ENCODE results near the gene SMPDL3B.

SMPDL3B gene

GRCh38 chr1:27941671-27942540 is 7.1 kb downstream of the SMPDL3B start:
- FAIRE-seq = no peak

DNA sequence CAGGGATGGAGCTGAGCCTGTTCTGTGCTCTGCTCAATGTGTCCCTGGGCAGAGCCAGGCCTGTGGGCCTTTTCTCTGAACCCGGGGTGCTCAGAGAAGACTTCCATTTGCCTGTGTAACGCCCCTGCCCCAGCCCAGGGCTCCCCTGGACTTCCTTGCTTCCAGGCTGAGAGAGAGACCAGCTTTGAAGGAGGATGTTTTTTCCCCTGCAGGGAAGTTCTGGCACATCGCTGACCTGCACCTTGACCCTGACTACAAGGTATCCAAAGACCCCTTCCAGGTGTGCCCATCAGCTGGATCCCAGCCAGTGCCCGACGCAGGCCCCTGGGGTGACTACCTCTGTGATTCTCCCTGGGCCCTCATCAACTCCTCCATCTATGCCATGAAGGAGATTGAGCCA is 10.2 kb downstream of the SMPDL3B start:
- FAIRE-seq = no peak

DNA sequence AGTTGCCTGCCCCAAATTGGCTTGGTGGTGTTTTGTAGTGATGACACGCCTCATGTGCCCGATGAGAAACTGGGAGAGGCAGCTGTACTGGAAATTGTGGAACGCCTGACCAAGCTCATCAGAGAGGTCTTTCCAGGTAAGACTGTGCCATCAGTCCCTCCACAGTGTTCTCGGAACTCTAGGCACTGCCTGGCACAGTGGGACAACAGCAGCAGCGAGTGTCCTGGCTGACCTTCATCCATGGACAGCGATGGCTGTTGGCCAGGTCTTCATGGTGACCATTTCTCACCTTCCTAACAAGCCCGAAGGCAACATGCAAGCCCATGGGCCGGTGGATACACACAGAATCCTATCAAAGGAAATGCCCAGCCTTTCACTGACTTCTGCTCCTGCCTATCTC is 14.2 kb downstream of the SMPDL3B start:
- FAIRE-seq = no peak

- FAIRE-seq = no peak
Measured at GRCh38 chr1:27951396-27951795, 16.6 kb downstream of the SMPDL3B start.

DNA sequence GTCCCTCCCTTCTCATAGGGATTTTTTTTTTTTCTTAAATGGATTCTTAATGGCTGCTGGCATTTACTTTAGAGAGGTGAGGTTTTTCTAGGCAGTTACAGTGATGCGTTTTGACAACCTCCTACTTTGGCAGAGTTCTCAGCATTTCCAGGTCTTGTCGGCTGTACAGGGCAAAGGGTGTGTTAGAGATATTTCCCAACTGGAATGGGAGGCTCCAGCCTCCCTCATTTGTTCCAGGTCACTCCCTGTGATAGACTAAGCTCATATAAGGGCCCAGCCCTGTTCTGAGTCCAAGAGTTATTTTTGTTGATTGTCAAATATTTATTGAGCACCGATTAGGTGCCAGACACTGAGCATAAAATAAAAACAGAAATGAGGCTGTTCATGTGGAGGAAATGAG is 17.3 kb downstream of the SMPDL3B start:
- FAIRE-seq = no peak

GRCh38 chr1:27954186-27954585 is 19.4 kb downstream of the SMPDL3B start:
- FAIRE-seq = no peak

GRCh38 chr1:27955076-27955475 is 20.3 kb downstream of the SMPDL3B start:
- FAIRE-seq = no peak

GRCh38 chr1:27956761-27957160 is 22.0 kb downstream of the SMPDL3B start:
- FAIRE-seq = no peak

DNA sequence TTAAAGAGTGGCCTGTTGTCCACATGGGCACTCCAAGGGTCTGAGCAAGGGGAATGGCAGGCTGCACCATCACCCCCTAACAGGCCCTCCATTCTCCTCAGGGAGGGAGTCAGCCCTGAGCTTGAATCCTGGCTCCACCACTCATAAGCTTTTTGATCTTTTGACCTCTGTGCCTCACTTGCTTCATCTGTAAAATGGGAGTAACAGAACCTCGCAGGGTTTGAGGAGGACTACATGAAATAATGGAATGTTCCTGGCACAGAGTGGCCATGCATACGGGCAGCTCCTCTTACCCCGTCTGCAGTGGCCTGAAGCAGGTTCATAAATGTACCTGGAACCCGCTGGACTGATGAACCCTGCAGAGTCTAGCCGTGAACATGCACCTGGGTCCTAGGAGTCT is 22.9 kb downstream of the SMPDL3B start:
- no peak for FAIRE-seq

GRCh38 chr1:27958513-27958912 is 23.7 kb downstream of the SMPDL3B start:
- no peak for FAIRE-seq

GRCh38 chr1:27959792-27960603 is 25.2 kb downstream of the SMPDL3B start, which contains the start of gene XKR8:
Gene XKR8 (plus strand): TSS chr1:27959973. CDS start chr1:27960070, 97 bp downstream.
- FAIRE-seq = no peak

- FAIRE-seq = no peak
Measured at GRCh38 chr1:27960762-27961645, 26.2 kb downstream of the SMPDL3B start.

DNA sequence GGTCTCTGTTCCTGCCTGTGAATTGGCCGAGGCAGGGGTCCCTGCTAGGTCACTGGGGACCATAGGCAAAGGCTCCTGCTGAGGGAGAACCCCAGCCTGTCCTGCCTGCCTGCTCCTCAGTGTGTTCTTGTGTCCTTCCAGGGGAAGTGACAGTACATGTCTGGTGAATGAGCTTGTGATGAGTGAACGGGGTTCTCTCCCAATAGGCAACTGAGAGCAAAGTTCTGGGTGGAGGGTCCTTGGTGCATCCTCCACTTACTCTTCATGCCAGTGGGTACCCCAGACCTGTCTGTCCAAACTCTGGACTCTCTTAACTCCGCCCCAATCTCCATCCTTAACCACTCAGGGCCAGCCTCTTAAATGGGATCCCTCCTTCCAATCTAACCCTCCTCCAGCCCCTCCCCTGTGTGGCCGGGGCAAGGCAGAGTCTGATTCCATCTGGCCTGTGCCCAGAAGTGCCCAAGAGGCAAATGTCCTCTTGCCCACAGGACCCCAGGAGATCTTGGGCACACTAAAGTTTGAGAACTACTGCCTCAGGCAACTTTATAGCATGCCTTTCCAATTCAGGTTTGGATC is 26.9 kb downstream of the SMPDL3B start:
- FAIRE-seq = no peak

DNA sequence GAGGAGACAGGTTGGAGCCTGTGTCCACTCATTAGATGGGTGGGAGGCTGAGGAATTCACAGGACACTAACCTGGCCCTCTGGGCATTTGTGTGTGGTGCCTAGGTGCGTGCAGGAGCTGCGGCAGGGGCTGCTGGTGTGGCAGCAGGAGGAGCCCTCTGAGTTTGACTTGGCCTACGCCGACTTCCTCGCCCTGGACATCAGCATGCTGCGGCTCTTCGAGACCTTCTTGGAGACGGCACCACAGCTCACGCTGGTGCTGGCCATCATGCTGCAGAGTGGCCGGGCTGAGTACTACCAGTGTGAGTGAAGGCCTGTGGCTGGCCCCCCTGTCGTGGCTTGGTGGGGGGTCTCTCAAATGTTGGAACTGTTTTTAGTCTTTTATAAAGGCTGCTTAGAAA is 28.6 kb downstream of the SMPDL3B start:
- FAIRE-seq = no peak

DNA sequence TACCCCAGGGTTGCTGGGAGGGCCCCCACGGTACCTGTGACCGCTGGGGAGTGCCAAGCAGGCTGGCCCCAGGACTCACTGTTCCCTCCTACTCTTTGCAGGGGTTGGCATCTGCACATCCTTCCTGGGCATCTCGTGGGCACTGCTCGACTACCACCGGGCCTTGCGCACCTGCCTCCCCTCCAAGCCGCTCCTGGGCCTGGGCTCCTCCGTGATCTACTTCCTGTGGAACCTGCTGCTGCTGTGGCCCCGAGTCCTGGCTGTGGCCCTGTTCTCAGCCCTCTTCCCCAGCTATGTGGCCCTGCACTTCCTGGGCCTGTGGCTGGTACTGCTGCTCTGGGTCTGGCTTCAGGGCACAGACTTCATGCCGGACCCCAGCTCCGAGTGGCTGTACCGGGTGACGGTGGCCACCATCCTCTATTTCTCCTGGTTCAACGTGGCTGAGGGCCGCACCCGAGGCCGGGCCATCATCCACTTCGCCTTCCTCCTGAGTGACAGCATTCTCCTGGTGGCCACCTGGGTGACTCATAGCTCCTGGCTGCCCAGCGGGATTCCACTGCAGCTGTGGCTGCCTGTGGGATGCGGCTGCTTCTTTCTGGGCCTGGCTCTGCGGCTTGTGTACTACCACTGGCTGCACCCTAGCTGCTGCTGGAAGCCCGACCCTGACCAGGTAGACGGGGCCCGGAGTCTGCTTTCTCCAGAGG is 31.8 kb downstream of the SMPDL3B start:
- no peak for FAIRE-seq

DNA sequence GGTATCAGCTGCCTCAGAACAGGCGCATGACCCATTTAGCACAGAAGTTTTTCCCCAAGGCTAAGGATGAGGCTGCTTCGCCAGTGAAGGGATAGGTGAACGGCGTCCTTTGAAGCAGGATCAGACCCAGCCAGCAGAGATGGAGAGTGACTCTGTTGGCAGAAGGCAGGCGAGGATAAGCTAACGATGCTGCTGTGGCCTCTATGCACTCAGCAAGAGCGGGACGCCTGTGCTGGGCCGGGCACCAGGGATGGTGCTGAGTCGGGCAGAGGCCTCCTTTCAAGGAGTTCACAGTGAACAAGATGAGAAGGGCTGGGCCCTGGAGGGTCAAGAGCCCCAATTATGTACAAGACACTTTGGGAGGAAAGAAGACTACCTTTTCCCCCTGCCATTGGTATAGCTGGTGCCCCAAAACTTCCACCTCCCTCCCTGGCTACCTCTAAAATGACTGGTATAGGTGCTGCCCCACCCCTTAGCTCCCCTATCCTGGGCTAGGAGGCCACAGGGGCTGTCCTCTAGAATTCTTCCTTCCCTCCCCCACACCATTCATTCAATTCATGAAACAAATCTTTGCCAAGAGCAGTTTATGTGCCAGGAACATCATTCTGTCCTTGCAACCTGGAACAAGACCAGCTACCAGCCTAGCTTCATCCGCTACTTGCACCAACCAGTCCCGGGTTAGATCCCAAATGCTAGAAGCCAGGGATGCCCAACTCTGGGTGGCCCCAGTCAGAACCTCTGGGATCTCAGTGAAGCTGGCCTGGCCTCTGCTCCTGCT is 32.5 kb downstream of the SMPDL3B start:
- FAIRE-seq = no peak

DNA sequence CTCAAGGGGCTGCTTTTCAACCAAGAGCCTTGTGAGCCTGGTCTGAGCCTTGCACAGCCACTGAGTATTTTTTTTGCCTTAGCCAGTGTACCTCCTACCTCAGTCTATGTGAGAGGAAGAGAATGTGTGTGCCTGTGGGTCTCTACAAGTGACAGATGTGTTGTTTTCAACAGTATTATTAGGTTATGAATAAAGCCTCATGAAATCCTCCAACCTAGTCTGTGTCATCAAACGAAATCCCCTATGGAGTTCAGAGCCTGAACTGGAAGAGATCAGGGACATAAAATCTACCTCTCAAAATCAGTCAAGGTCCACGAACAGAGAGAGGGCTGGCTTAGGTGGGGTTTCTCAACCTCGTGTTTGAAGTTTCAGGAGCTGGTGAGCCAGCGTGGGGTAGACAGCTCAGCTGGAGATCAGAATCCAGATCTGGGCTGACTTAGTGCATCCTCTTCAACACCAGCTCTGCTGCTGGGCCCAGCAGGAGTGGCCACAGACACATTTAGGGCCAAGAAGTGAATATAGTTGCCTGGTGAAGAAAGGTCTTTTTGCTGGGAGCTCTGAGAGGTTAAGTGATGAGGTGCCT is 33.2 kb downstream of the SMPDL3B start:
- no peak for FAIRE-seq

- FAIRE-seq = no peak
Measured at GRCh38 chr1:27968692-27969091, 33.9 kb downstream of the SMPDL3B start.

DNA sequence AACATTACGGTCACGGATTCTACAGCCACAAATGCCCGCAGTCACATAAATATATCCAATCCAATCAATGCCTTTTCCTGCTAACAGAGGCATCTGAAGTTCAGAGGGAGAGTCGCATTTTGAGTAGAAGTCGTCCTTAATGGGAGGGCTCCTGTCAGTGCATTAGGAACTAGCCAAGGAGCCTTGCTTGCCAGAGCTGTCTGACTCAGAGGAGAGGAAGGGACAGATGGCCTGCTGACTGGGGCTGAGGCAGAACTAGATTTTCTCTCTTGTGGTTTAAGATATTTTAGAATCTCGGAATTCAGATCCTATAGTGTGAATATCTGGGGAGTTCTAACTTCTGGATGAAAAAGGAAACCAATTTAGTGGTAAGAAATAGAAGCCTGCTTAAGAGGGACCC is 35.6 kb downstream of the SMPDL3B start:
- FAIRE-seq = no peak

DNA sequence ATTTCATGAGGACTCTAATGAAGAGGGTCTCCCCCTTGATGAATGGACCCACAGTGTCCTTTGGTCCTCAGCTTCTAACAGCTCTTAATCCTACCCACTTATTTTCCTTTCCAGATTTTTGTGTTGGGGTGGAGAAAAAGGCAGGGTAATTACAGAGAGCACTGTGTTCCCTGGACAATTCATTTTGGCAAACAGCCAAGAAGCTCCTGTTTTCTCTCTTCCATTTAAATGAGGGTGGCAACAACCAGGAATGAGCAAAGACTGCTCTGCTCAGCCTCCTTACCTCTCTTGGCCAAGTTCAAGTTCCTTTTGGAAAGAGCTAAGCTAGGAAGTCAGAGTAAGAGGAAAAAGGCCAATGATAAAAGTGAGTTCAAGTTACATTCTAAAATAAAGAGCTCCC is 36.9 kb downstream of the SMPDL3B start:
- FAIRE-seq = no peak

- no peak for FAIRE-seq
Measured at GRCh38 chr1:27972141-27972540, 37.3 kb downstream of the SMPDL3B start.
